K562 (cell line): ENCODE measurements around the gene ZFP36. TPM values are rescaled to one million over a fixed set of nuclear protein-coding genes. Genes with fewer than 3 reads are reported as not detected.

ENCODE experiments used
- BCL6 ChIP-seq: fragments of 250-450 bp; sonication (Bioruptor Pico); IDR thresholded peaks from 2 replicates; pipeline ENCODE4 v1.4.0; 2020
- CREB3L1 ChIP-seq: fragments of 450-650 bp; IDR thresholded peaks from 2 replicates; pipeline ENCODE4 v1.6.1; 2014; ENCODE audit warnings: low read depth, mild to moderate bottlenecking, moderate library complexity, borderline replicate concordance
- GTF2A2 ChIP-seq: IDR thresholded peaks from 2 replicates; pipeline ENCODE4 v1.6.1; 2016; ENCODE audit warnings: mild to moderate bottlenecking, missing genetic modification characterization, missing compliant biosample characterization
- MBD1 ChIP-seq: fragments of 250-450 bp; sonication (Bioruptor Pico); IDR thresholded peaks from 2 replicates; pipeline ENCODE4 v1.8.0; 2022; ENCODE audit warnings: inconsistent platforms
- MCM7 ChIP-seq, 2 experiments: fragments of 450-650 bp; IDR thresholded peaks; 2 replicates each; pipeline ENCODE4 v1.6.1; 2016 to 2018
- NCOA2 ChIP-seq, 2 experiments: fragments of 450-650 bp; IDR thresholded peaks; 2 replicates each; pipeline ENCODE4 v1.6.1; 2018; ENCODE audit warnings: mild to moderate bottlenecking in 2 of 2, moderate library complexity in 1 of 2; ENCODE audit not compliant: partially characterized antibody in 2 of 2
- NONO ChIP-seq, 2 experiments: fragments of 200-400 bp in 1 of 2; fragments of 450-650 bp in 1 of 2; formaldehyde crosslinking in 1 of 2; IDR thresholded peaks; 2 replicates each; pipeline ENCODE4 v1.6.1; 2017; ENCODE audit warnings: low read depth in 2 of 2, mild to moderate bottlenecking in 2 of 2, moderate library complexity in 2 of 2, low read length in 1 of 2
- PBX2 ChIP-seq, 2 experiments: IDR thresholded peaks in 1 of 2; conservative IDR thresholded peaks in 1 of 2; 2 replicates each; pipeline ENCODE4 v1.6.1; 2016; ENCODE audit warnings: low read depth in 2 of 2, mild to moderate bottlenecking in 1 of 2, missing compliant biosample characterization in 1 of 2, missing genetic modification characterization in 1 of 2, moderate library complexity in 1 of 2
- PTBP1 ChIP-seq: fragments of 200-400 bp; formaldehyde crosslinking; IDR thresholded peaks from 2 replicates; pipeline ENCODE4 v1.6.1; 2017; ENCODE audit warnings: low read depth, low read length
- SAP30 ChIP-seq: fragments of 200-600 bp; sonication (generic); IDR thresholded peaks from 2 replicates; pipeline ENCODE4 v1.6.1; 2012; ENCODE audit warnings: borderline replicate concordance, low read depth, mild to moderate bottlenecking, moderate library complexity, low read length, control low read depth, inconsistent platforms; ENCODE audit not compliant: insufficient read depth, poor library complexity, severe bottlenecking
- SIN3A ChIP-seq, 2 experiments: fragments of 150-350 bp in 1 of 2; IDR thresholded peaks; 2 replicates each; pipeline ENCODE4 v1.6.1; 2011 to 2016; ENCODE audit warnings: borderline replicate concordance in 2 of 2, low read depth in 2 of 2, low read length in 2 of 2, mild to moderate bottlenecking in 2 of 2, moderate library complexity in 2 of 2; ENCODE audit not compliant: control insufficient read depth in 1 of 2
- SIN3B ChIP-seq: fragments of 450-650 bp; IDR thresholded peaks from 2 replicates; pipeline ENCODE4 v1.6.1; 2017; ENCODE audit warnings: low read depth, mild to moderate bottlenecking, moderate library complexity
- STAT6 ChIP-seq: sonication (generic); formaldehyde crosslinking; IDR thresholded peaks from 2 replicates; pipeline ENCODE4 v1.8.1; 2023; ENCODE audit warnings: mild to moderate bottlenecking, missing genetic modification reagents
- ZNF140 ChIP-seq: fragments of 250-450 bp; sonication (Bioruptor Pico); IDR thresholded peaks from 2 replicates; pipeline ENCODE4 v1.8.0; 2021; ENCODE audit warnings: moderate library complexity, mild to moderate bottlenecking, inconsistent platforms
- ZNF3 ChIP-seq: fragments of 250-450 bp; sonication (Bioruptor Pico); IDR thresholded peaks from 2 replicates; pipeline ENCODE4 v1.5.0; 2021; ENCODE audit warnings: mild to moderate bottlenecking, moderate library complexity
- ZNF583 ChIP-seq: fragments of 250-450 bp; sonication (Bioruptor Pico); IDR thresholded peaks from 2 replicates; pipeline ENCODE4 v1.4.0; 2020
- polyA plus RNA-seq, 8 experiments: library from polyadenylated mRNA; depleted of rRNA in 4 of 8; stranded (reverse) in 5 of 8; unstranded in 3 of 8; fragments of >200 nt; fragmentation: Nextera tagmentation in 2 of 8; fragmentation: Illumina TruSeq in 1 of 8; extraction: Ambion mirVana in 2 of 8; extraction: Trizol in 1 of 8; gene quantifications; 2 replicates each; pipeline versions ENCODE4 v1.2.1 to v1.2.3, GENCODE V29; 2011 to 2014; ENCODE audit warnings: inconsistent platforms in 1 of 8, missing spikeins in 1 of 8
- total RNA-seq, 7 experiments: library from RNA; depleted of rRNA in 6 of 7; stranded (reverse); fragments of >200 nt in 6 of 7; fragmentation: Illumina TruSeq in 2 of 7; extraction: Trizol in 2 of 7; gene quantifications; 2 replicates each; pipeline versions ENCODE4 v1.2.1 to v1.2.3, GENCODE V29; 2011 to 2021; ENCODE audit warnings: low replicate concordance in 1 of 7

Gene ZFP36
- total and polyA plus RNA-seq, 9 of the 15 experiments (the other 6 are each of a cell fraction or from before 2014, with no cell fraction given), result 1.0 to 20.1 (median 3.5) TPM

- TF ChIP-seq NONO (IDR thresholded peaks at IDR 0.05; ENCODE audit: low read depth in 2 of 2, low read length in 1 of 2) (no peak), ZNF140 (CRISPR knock-in tag) (no peak), SAP30 (no peak), NCOA2 (IDR thresholded peaks at IDR 0.05; ENCODE audit: partially characterized antibody in 2 of 2) (no peak), SIN3B (no peak), CREB3L1 (peak; percentile 42; the same call in 1 of the 2 replicates), ZNF3 (CRISPR knock-in tag) (no peak), SIN3A (IDR thresholded peaks at IDR 0.05; ENCODE audit: borderline replicate concordance in 2 of 2, control insufficient read depth in 1 of 2, low read depth in 2 of 2, low read length in 2 of 2) (peak in 1 of 2 experiments; percentile 91; a peak in 2 of 4 replicates), ZNF583 (no peak), GTF2A2 (tag) (no peak), MBD1 (CRISPR knock-in tag) (no peak), PBX2 (CRISPR knock-in tag; IDR thresholded peaks at IDR 0.05; ENCODE audit: low read depth) (no peak), PBX2 (tag; conservative IDR thresholded peaks at IDR 0.05; ENCODE audit: low read depth) (no peak), BCL6 (CRISPR knock-in tag) (no peak), MCM7 (IDR thresholded peaks at IDR 0.05) (no peak), PTBP1 (no peak), STAT6 (no peak; the same call in 1 of the 2 replicates)
Measured at GRCh38 chr19:39402346-39403300, 4.0 kb upstream of the ZFP36 start (continued).
